ENCODE measurements around the gene GNB1L.

Gene GNB1L

DNA sequence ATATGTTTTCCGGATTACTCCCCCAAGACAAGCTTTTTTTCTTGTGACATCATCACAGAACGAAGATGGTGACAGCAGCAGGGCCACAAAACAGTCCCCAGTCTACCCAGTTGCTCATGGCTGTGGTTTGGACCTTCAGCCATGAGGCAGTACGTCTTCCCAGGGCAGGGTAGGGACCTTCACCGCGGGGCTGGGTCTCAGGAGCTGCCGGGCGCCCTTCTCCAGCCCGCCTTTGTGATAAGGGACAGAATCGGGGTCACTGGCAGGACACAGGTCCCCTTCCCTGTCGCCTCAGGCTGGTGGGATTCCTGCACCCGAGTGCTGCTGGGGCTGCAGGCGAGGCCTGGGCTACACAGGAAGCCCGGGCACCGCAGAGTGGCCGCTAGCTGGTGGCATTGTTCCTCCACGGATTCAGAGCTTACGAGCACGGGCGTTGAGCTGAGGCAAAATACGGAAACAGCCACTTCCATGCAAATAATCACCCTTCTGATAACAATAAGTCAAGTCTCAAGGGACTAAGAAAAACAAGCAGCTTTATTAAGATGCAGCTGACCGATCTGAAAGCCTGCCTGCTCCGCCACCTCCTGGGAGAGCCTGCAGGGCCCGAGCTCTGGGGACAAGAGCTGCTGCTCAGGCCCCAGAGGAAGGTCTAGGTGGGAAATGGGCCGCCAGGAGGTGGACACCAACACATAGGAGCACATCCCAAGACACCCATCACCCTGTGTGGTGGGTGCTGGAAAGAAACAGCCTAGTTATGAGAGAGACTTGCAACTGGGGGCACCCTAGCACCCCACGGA, 81.8 kb downstream of the GNB1L start:
- DNase-seq = no peak

DNA sequence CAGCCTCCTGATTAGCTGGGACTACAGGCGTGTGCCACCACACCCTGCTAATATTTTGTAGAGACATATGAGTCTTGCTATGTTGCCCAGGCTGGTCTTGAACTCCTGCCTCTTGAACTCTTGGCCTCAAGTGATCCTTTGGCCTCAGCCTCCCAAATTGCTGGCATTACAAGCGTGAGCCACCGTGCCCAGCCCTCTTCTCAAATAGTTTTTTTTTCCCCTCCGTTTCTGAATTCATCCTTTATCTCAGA, 82.3 kb downstream of the GNB1L start:
- DNase-seq = no peak

DNA sequence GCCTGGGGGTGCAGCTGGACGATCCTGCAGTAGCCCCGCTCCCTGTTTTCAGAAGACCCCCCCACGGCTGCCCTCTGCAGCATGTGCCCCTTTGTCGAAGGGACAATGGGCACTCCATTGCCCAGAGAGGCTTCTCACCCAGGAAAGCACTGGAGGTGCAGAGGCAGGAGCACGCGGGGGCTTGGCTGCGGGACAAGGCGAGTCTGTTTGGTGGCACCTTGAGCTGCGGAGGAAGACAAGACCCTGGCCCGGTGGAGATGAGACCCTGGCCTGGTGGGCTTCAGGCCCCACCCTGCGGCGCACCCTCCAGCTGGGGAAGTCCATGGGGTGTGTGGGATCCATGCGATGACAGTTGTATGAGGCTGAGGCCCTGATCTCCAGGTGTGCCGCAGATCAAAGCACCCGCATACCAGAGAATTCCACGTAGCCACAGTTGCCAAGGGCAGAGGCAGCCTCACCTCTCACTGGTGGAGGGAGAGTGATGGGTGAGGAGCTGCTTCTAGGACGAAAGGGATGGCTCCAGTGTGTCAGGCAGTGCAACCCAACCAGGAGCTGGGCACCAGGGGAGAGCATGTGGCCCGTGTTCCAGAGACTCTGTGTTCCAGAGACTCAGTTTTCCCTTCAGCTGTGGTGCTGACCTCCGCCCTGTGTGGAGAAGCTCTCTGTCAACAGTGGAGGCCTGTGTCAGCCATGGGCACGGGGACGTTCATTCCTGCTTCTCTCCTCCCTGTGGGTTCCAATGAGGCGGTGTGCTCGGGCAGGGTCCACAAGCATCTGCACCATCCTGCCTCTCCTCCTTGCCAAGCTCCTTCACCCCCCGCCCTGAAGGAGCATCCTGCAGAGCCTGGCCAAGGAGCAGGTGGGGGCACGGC, 84.1 kb downstream of the GNB1L start:
- DNase-seq = no peak

DNA sequence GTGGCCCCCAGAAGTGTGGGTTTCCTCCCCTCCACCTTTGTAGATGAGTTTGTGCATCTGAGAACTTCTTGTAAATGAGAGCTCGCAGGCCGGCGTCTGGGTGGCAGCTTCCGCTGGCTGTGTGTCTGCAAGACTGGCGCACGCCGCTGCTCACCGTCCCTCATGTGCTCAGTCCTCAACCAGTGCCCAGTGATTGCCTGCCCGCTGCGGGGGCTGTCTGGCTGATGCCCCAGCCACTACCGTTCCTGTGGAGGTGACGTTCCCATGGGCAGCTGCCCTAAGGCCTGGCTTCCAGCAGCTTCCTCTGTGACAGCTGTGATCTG, 85.3 kb downstream of the GNB1L start:
- no peak for DNase-seq

DNA sequence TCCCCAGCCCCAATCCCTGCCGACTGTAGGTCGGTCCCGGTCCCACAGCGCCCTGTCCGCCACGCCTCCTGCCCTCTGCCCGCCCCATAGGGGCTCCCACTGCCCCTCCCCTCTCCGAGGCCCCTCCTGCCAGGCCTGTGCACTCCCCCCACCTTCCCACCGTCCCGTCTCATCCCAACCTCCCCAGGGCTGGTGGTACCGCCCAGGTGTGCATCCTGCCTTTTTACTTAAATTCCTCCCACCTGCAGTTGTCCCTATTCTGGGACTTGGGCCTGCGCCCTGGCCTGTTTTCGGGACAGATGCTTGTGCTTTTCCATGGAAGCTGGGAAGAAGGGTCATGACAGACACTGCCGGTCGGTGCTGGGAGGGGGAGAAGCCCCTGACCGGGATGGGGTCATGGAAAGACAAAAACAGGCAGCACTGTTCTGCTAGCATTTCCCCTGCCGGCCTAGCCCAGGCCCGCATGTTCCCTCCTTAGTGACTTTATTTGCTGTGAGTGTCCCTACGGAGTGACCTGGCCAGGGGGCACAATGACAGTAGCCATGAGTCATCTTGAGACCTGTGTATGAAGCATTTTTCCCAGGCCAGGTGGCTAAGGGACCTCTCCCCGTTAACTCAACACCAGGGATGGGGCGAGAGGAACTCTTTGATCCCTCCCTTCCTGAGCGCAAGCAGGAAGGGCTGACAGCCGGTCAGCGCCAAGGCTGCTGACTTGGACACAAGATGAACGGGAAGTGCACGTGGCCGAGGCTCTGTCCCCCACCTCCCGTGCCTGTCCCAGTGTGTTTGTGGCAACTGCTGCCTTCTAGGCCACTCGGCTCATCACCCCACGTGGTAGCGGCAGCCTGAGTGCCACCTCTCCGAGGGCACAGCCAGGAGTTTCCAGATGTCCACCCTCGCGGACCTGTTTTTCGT, 87.0 kb downstream of the GNB1L start:
- no peak for DNase-seq

DNA sequence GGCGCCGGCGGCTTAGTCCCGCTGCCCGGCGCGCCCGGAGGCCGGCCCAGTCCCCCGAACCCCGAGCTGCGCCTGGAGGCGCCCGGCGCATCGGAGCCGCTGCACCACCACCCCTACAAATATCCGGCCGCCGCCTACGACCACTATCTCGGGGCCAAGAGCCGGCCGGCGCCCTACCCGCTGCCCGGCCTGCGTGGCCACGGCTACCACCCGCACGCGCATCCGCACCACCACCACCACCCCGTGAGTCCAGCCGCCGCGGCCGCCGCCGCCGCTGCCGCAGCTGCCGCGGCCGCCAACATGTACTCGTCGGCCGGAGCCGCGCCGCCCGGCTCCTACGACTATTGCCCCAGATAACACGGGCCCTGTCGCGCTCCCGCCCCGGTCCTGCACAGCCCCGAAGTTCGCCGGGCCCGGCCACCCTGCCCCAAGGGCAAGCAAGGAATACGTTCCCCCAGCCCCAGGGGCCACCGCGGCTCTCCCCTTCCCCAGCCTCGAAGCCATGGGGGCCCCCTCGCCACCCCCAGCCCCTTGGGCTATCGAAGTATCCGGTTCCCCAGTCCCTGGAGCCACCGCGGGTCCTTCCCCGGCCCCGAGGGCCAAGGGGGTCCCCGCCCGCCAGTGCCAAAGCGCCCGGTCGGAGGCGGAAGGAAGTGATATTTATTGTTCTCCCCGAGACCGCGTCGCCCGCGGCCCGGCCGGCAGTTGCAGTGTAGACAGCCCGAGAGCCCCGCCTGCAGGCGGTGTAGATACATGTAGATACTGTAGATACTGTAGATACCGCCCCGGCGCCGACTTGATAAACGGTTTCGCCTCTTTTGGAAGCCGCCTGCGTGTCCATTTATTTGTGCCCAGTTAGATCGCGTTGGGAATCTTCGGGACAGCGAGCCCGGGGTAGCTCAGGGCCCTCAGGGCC, 87.9 kb downstream of the GNB1L start:
- no peak for DNase-seq

DNA sequence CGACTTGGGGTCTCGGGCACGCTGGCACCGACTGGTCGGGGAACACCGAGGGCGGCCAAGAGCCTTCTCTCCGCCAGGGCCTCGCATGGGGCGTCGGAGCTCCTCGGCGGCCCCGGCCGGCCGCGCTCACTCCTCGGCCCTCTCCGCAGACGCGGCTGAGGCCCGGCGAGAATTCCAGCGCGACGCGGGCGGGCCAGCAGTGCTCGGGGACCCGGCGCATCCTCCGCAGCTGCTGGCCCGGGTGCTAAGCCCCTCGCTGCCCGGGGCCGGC, 88.5 kb downstream of the GNB1L start:
- DNase-seq = no peak

DNA sequence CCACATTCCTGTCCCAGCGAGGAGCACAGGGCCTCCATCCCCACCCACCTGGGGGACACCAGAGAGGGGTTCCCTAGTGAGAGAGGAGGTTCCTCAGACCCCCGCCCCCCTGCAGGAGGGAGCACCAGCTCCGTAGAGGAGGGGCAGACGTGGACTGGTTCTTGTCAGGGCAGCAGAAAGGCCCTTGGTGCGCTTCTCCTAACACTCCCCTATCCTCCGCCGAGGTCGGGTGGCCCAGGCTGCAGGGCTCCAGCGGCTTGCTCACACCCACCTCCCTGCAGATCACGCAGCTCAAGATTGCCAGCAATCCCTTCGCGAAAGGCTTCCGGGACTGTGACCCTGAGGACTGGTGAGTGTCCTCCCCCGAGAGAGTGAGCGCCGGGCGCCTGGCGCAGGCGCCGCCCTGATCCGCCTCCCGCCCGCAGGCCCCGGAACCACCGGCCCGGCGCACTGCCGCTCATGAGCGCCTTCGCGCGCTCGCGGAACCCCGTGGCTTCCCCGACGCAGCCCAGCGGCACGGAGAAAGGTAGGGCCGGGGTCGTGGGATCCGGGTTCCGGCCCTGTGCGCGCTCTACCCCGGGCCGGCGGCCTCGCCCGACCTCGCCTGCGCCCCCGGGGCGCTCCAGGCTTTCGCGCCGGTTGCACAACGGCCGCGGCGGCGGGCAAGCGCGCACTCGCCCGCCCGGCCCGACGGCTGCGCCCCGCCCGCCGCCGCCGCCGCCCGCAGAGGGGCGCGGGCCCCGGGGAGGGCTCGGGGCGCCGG, 89.0 kb downstream of the GNB1L start:
- DNase-seq = no peak

DNA sequence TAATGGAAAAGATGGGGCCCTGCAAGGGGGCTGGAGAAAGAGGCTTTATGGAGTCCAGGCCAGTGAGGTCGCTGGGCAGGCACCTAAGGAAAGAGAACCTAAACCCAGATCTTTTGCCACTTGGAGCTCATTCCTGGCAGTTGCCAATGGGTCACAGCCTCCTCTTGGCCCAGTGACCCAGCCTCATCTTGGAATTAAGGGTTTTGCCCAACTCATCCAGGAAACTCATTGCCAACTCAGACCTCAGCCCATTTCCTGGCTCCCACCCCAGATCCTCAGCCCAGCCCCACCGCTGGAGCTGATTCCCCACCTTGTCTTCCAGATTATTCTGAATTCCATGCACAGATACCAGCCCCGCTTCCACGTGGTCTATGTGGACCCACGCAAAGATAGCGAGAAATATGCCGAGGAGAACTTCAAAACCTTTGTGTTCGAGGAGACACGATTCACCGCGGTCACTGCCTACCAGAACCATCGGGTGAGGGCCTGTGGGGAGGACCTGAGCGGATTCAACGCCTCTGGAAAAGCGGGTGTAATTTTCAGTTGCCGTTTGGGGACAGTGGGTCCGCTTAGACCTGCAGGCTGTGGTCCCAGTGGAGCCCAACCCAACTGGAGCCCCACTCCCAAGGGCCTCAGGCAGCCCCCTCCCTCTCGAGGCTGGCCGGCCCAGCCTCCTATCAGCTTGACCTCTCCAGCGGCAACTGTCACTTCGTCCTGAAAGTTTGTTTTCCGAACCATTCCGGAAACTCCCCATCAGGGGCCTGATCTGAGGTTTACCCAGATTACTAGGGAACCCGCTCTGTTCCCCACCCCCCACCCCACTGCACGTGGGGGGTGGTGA, 89.8 kb downstream of the GNB1L start:
- no peak for DNase-seq

DNA sequence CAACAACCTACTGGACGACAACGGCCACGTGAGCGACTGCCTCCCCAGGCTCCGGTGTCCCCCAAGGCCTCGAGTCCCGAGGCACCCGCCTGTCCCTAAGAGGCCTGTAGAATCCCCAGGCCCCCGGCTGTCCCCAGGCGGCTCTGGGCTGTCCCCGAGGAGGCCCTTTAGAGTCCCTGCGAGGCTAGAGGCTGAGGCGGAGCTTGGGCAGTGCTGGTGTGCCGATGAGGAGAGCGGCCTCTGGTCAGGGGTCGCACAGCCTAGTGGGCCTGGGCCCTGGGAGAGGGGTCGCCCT, 90.4 kb downstream of the GNB1L start:
- no peak for DNase-seq

DNA sequence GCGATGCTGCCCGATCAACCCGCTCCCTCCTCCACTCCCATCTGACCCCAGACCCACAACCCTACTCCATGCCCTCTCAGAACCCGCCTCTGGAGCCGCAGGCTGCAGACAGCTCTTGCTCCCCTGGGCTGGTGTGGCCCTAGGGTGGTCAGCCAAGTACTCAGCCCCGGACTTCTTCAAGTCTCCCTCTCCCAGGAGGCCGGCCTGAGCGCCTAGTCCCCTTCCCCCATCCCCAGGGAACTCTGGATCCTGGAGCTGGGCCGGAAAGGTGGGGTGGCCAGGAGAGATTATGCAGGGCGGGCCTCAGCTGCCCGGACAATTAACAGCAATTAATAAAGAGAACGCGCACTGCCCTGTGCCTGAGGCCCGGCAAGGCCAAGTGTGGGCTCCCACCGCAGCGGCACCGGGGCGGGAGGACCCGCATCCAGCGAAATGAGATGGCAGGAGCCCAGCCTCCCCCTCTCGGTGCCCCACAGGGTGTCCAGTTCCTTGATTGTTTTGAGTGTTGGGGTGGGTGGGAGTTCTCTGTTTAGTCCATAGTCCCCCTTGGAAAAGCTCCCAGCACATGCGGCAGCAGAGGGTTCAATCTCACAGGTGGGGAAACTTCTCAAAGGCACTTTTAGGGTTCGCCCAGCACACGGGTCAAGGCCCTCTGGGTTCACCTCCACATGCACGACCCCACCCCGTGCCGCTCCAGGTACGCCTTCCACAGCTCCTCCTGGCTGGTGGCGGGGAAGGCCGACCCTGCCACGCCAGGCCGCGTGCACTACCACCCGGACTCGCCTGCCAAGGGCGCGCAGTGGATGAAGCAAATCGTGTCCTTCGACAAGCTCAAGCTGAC, 91.0 kb downstream of the GNB1L start:
- no peak for DNase-seq

DNA sequence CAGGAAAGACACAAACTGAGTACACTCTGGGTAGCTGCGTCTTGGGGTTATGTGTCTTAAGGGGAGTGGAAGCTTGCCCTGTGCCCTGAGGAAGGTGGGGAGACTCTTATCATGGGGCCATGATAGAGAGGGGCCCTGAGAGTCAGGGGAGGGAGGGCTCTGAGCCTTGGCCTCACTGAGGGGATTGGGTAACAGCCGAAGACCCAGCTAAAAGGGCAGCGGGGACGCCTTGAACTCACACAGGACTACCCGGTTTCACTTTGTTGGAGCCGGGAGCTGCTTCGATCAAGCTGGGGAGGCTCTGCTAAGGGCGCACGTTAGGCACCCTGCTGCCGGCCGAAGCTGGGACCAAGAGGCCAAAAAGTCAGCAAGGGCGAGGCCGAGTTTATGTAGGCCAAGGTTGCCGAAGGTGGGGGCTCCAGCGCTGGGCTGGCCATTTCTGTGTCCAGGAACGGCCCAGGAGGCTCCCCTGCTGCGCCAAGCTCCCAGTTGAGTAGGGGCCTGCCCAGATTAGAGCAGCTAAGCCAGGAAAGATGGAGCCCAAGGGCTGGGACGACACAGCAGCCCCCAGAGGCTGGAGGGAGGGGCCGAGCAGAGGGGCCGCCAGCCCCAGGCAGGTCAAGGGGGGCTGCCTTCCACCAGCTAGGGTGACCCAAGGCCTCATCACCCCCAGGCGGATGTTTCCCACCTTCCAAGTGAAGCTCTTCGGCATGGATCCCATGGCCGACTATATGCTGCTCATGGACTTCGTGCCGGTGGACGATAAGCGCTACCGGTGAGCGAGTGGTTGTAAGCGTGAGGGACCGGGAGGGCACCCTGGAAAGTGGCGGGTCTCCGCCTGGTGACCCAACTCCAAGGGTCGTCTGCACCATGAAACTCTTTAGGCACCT, 91.9 kb downstream of the GNB1L start:
- no peak for DNase-seq

DNA sequence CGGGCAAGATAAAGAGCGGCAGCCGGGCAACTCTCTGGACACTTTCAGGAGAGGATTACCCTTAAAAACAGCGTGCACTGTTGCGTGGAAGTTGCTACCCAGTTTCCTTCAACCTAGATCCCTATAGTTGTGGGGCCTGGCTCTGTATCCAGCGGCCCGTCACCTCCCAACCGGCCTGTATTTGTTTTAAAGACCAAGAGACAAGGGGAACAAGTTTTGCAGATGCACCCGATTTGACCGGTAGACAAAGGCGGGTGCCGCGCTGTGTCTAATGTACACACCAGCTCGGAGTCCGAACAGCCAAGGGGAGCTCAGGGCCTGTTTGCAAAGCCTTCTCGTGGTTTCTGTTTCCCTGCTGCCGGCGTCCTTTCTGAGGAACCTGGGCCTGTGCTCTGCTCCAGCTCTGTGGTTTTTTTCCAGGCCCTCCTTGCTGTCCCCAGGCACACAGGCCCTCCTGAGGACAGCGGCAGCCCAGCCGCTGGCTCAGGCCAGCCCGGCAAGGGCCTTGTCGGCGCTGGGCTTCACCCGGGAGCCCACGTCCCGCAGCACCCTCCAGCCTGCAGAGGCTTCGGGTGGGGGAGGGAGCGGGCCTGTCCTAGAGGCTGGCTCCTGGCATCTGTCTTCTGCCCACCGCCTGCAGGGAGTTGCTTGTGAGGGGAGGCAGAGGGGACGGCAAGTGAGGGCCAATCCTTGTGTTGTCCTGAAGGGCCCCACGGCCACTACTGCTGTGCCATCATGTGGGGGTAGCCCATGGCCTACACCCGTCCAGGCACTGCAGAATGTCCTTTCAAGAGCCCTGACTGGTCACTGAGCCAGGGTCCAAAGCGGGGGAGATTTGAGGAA, 92.7 kb downstream of the GNB1L start:
- DNase-seq = no peak

DNA sequence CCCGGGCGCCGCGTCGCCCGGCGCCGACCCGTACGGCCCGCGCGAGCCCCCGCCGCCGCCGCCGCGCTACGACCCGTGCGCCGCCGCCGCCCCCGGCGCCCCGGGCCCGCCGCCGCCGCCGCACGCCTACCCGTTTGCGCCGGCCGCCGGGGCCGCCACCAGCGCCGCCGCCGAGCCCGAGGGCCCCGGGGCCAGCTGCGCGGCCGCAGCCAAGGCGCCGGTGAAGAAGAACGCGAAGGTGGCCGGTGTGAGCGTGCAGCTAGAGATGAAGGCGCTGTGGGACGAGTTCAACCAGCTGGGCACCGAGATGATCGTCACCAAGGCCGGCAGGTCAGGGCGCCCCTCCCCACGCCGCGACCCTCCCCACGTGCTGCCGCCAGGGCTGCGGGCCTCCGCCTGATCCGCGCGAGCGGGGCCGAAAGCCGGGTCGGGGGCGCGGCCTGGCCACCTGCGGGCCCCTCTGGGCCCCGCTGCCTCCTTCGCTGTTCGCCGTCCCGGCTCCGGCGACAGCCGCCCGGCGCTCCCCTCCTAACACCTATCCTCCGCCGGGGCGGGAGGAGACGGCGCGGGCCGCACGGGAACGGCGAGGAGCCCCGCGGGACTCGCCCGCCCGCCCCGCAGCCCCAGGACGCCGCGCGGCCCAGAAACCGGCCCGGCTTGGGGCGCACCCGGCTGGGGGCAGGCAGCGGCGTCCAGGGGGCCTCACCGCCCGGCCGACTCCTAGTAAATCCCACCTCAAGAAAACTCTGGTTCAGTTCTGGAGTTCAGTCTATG, 93.5 kb downstream of the GNB1L start:
- DNase-seq = no peak

DNA sequence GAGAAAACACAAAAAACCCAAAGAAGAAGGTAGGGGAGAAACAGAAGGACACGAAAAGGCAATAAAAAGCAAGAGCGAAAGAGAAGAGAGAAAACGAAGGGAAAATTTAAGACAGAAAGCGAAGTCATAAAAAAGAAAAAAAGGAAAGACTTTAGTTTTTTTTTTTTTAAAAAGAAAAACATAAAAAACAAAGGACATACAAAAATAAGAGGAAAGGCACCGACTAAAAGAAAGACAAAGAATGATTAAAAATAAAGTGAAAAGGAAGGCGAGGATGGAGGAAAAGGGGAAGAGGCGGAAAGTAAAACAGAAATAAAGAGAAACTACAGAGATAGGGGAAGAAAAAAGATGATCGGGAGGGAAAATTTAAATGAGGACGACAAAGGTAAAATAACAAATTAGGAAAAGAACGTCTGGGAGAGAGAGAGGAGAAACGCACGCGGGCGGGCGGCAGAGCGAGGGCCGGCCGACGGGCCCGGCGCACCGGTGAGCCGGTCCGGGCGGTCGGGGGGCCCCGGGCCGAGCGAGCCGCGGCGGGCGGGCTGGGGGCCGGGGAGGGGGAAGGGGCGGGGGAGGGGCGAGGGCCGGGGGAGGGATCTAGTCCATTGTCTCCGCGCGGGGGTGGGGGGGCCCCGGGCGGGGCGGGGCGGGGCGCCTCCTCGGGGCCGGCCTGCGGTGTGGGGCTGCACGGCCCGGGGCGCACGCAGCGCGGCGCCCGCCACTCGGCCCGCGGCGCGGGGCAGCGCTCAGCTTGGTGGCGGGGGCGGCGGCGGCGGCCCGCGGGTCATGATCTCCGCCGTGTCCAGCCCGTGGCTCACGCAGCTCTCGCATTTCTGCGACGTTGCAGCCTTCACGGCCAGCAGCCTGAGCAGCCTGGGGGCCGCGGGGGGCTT, 94.4 kb downstream of the GNB1L start, which contains the start of gene TBX1:
Gene TBX1 (plus strand): TSS at position 721 of the 893 bp plus-strand sequence. CDS start 66 bp downstream, at position 787.
- no peak for DNase-seq

DNA sequence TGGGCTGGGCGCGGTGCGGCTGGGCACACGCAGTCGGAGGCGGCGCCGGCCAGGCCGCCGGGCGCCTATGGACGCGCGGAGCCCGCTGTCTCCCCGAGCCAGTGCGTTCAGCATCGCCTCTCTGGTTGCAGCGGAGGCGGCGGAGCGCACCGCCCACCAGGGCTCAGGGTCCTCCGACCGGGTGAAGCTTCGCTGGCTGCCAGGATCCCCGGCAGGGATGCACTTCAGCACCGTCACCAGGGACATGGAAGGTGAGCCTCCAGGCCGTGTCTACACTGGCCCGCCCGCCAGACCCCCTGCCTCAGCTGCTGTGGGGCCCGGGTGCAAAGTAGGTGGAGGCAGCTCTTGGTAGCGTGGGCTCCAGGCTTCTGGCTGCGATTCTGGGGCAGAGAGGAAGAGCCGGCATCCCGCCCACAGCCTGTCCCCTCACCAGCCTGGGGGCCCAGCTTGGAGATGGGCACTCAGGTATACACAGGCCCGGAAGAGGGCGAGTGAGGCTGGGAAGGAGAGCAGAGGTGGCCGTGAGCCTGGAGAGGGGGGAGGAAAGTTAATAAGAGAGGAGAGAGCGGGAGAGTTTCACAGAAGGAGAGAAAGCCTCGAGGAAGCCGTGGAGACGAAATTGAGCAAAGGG, 95.1 kb downstream of the GNB1L start:
- no peak for DNase-seq

Measured in NCI-H2029 treated with DMSO at 0.1 percent for 48 hours (cell line).